Measurements from ENCODE around the gene CHST2.
"Not testable (repeated sequence)": the region's sequence is repeated elsewhere in the genome, so short reads cannot be mapped to it uniquely, and the experiment has no call there.

CHST2 gene

DNA sequence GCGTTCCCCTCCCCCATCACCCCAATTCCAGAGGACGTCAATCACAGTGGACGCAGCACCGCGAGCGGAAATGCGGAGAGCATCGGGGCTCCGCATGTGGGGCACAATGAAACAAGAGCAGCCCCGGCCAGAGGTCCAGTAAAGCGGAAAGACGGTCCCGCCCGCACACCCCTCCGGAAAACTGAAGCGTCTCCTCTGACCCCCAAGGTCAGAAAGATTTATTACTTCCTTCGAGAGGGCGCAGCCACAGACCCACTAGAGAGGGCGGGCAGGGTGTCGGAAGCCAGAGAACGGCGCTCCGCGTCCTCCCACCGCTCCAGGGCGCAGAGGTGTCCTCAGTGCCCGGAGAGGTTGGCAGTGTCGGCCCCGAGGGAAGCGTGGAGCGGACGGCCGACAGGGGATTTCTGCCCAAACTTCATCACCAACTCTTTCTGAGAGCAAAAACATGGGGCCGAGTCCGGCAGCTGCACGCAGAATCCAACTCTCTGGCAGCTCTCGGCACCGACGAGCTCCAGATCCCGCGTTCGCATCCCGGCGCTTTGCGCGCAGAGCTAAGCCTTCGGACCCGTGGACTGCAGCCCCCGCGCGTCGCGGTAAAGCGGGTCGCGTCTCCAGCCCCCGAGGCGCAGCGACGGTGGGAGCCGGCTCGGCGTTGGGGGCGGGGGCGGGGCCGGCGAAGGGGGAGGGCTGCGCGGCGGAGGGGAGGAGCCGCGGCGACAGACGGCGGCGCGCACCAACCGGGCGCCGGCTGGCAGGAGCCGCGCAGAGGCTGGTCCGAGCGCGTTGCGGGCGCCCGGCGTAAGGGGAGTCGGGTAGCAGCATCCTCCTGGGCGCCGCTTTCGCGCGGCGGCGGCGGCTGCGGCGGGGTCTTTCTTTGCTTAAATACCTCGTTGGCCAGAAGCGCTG is at the start of gene CHST2:
Gene CHST2, plus strand, starts transcription at position 763 of the 906 bp plus-strand sequence. CDS start 1,046 bp downstream, outside the sequence.
- peak; percentile 47 for DNase-seq (ENCODE audit: low read depth)

DNA sequence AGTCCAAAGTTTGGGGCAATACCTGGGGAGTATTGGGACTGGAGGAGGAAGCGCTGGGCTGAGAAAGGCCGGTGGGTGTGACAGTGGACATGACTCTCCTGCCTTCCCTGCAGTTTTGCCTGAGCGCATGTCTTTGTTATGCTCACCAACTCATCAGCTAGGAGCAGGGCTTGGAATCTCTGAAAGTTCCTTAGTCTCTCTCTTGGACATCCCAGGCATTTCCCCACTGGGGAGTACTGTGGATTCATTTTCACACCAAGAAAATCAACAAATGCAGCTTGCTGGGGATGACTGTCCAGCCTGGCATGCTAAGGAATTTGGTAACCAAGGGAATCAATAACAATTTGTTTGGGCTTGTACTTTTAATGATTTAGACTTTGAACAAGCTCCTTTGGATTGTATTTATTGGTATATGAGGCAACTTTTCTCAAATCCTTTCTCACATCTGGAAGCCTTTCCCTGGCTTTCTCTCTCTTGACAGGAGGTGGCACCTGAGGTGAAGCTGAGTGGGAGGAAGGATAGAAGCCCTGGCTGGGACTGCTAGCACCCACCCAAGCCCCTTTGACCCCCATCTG is 48.5 kb upstream of the CHST2 start:
- DNase-seq (ENCODE audit: low read depth) = no peak

DNA sequence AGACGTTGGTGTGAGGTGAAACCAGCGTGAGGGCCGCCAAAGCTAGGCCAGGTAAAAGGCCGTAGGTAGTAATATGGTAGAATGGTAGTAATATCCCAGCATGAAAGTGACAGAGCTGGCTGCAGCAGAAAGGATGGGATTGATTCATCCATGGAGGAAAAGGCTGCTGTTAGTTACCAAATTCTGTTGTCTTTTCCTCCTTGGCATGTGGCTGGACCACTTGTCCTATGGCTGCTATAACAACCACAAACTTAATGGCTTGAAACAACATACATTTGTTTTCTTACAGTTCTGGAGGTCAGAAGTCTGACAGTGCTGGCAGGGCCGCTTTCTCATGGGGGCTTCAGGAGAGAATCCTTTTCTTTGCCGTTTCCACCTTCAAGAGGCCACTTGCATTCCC is 47.8 kb upstream of the CHST2 start:
- no peak for DNase-seq (ENCODE audit: low read depth)

- not testable (repeated sequence) for DNase-seq (ENCODE audit: low read depth)
Observed at GRCh38 chr3:143072298-143073020, 47.1 kb upstream of the CHST2 start.

- not testable (repeated sequence) for DNase-seq (ENCODE audit: low read depth)
Observed at GRCh38 chr3:143073541-143073940, 46.0 kb upstream of the CHST2 start.

DNA sequence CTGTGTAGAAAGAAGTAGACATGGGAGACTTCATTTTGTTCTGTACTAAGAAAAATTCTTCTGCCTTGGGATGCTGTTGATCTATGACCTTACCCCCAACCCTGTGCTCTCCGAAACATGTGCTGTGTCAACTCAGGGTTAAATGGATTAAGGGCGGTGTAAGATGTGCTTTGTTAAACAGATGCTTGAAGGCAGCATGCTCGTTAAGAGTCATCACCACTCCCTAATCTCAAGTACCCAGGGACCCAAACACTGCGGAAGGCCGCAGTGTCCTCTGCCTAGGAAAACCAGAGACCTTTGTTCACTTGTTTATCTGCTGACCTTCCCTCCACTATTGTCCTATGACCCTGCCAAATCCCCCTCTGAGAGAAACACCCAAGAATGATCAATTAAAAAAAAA is 45.6 kb upstream of the CHST2 start:
- DNase-seq (ENCODE audit: low read depth) = not testable (repeated sequence)

DNA sequence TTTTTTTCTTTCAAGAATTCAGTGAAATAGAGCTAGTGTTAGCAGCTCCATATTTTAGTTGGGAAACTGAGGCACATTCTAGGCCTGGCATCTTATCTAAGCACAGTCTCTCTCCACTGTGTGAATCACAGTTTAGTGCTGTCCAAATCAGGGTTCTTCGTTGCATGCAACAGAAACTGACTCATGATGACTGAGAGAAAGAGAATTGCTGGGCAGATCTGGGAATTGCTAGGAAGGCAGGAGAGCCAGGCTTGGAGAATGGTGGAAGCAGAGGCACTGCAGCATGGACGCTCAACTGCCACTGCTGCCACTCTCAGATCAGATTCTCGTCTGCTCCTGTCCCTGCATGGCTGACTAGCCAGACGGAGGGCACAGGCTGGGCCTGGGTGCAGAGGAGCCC is 40.7 kb upstream of the CHST2 start:
- no peak for DNase-seq (ENCODE audit: low read depth)

- no peak for DNase-seq (ENCODE audit: low read depth)
Observed at GRCh38 chr3:143080196-143080595, 39.4 kb upstream of the CHST2 start.

GRCh38 chr3:143081365-143081764 is 38.2 kb upstream of the CHST2 start:
- DNase-seq (ENCODE audit: low read depth) = no peak

DNA sequence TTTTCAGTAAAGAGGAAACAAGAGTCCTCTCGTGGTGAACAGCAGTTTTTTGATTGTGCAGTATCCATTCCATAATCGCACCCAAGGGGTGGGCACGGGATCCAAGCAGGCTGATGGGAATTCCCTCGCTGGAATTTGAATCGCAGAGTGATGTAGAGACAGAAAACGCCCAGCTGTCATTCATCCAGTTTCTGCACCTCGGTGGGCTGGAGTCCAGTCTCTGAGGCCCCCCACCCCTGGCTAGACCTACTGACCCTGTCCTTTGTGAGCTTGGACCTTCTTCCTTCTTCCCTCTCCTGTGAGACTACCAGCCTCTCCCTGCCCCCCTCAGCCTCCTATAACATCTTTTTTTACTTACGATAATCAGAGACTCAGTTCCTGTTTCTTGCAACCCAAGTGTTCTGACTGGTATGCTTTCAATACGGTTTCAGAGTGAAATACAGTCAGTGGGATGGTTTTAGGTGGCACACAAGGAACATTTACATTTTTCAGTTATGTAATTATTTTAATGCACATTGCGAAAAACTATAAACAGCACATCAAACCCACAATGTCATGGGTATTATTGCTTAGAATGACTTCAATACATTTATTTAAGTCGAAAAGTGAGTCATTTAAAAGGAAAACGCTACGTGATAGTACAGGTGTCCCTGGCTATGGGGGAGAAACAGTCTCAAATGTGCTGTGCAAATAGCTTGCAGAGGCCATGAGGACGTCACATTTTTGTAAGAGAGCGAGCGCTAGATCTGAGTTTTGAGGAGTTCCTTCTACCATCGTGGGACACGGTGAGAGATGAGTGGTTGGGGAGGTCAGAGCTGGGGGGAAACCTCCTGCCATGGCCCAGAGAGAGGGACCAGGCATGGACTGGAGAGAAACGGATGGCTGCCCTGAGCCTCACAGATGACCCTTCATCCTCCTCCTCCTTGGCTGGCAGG is 37.5 kb upstream of the CHST2 start:
- no peak for DNase-seq (ENCODE audit: low read depth)

DNA sequence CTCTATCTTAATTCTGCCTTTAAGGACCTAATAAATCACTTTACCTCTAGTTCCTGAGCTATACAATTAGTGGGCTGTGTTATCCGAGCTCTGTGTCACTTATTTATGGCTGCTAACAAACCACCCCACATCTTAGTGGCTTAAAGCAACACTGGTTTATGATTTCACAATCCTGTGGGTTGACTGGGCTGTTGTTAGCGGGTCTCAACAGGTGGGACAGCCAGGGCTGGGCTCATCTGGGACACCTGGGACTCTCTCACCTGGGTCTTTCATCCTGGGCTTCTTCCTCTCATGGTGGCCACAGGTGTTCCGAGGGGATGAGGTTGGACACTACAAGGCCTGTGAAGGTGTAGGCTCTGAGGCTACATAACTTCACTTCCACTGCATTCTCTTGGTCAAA is 35.8 kb upstream of the CHST2 start:
- no peak for DNase-seq (ENCODE audit: low read depth)

- no peak for DNase-seq (ENCODE audit: low read depth)
Observed at GRCh38 chr3:143084856-143085731, 34.5 kb upstream of the CHST2 start.

- no peak for DNase-seq (ENCODE audit: low read depth)
Observed at GRCh38 chr3:143088835-143089234, 30.7 kb upstream of the CHST2 start.

DNA sequence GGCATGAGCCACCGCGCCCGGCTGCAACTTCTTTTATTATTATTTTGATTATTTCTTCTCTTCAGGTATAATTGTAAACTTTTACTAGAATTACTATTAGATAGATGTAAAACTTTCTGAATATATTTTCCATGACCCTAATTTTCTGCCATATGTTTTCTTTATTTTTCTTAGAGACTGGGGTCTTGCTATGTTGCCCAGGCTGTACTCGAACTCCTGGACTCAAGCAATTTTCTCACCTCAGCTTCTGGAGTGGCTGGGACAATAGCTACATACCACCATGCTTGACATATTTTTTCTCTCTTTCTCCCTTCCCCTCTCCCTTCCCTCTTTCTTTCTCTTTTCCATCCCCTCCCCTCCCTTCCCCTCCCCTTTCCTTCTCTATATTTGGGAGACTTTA is 29.6 kb upstream of the CHST2 start:
- DNase-seq (ENCODE audit: low read depth) = no peak

- no peak for DNase-seq (ENCODE audit: low read depth)
Observed at GRCh38 chr3:143090486-143090885, 29.1 kb upstream of the CHST2 start.

GRCh38 chr3:143090976-143091837 is 28.4 kb upstream of the CHST2 start:
- no peak for DNase-seq (ENCODE audit: low read depth)

- DNase-seq (ENCODE audit: low read depth) = no peak
Observed at GRCh38 chr3:143092191-143092590, 27.4 kb upstream of the CHST2 start.

- DNase-seq (ENCODE audit: low read depth) = no peak
Observed at GRCh38 chr3:143095813-143096212, 23.8 kb upstream of the CHST2 start.

DNA sequence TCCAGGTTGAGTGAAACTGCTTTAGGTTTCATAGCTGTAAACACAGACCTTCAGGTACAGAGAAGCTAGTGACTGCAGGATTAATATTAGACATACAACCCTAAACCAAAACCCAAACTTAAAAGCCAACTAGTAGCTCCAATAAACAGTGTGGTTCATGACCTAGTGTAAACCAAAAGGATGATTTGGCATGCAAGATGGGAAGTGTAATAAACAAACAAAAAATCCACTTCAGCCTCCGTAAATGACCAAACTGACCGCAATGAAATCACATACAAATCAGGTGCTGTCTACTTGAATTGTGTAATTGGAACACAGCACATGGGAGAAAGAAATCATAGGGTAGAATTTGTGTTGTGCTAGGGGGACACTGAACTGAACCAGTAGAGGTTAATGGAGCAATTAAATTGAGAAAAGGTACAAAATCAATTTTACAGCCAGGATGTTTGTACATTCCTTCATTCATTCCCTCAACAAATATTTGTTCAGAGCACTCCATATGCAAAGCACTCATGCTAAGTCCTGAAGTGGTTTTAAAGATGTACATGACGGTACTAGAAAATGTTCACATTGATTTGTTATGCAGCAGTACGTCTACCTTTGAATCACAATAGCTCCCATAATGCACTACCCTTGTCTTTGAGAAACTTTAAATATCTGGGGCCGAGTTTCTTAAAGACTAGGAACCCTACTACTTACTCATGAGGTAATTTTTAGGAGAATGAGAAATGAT is 21.4 kb upstream of the CHST2 start:
- no peak for DNase-seq (ENCODE audit: low read depth)
